ENCODE data around the gene PDHA1. TPM values are rescaled to one million over a fixed set of nuclear protein-coding genes. Genes with fewer than 3 reads are reported as not detected.

The PDHA1 gene
- total and polyA plus RNA-seq, 9 of the 15 experiments (the other 6 are each of a cell fraction or from before 2014, with no cell fraction given) = 352 to 882 (median 446) TPM

DNA sequence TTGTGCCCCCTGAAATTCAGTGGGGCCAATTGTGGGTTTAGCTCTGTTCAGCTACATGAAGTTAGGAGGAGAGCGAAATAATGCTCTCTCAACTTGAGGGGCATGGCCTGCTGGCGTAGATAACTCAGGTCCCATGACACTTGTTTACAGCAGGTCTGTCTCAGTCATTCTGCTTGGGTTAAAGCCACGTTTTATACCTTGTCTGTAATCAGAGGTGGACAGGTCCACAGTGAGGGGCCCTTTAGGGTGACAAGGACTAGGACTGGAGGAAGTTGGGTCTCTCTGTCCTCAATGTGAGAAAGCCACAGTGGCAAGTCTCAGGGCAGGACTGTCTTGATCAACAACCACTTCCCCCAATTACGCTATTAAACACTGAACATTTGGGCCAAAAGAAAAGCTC is 49.0 kb downstream of the PDHA1 start (continued):
- no peak for TF ChIP-seq RREB1 (CRISPR knock-in tag; IDR thresholded peaks at IDR 0.05)
- TF ChIP-seq ZNF592 (IDR thresholded peaks at IDR 0.05) = peak; percentile 65
- TF ChIP-seq FUS (optimal IDR thresholded peaks at IDR 0.05; ENCODE audit: low read depth, low read length) = no peak
- no peak for TF ChIP-seq IRF2 (CRISPR knock-in tag; IDR thresholded peaks at IDR 0.05)
- TF ChIP-seq NFIC (IDR thresholded peaks at IDR 0.05) = peak; percentile 83
- TF ChIP-seq ZNF316 (IDR thresholded peaks at IDR 0.05) = 0 out of 2 replicates have a peak, but pooled peaks have one; percentile 7
- no peak for TF ChIP-seq ZNF589 (CRISPR knock-in tag; IDR thresholded peaks at IDR 0.05; ENCODE audit: low read depth)
- peak; percentile 66 for TF ChIP-seq CBFA2T2 (conservative IDR thresholded peaks at IDR 0.05)
- no peak for TF ChIP-seq ZFPM2 (CRISPR knock-in tag; IDR thresholded peaks at IDR 0.05)
- TF ChIP-seq ZNF561 (CRISPR knock-in tag; conservative IDR thresholded peaks at IDR 0.05) = no peak
- no peak for TF ChIP-seq PTRF (tag; IDR thresholded peaks at IDR 0.05)
- TF ChIP-seq ZFP36 (IDR thresholded peaks at IDR 0.05; ENCODE audit: low read depth, low read length, partially characterized antibody) = no peak
- no peak for TF ChIP-seq WHSC1 (IDR thresholded peaks at IDR 0.05; ENCODE audit: low read length)
- no peak for TF ChIP-seq ZNF263 (CRISPR knock-in tag; IDR thresholded peaks at IDR 0.05; ENCODE audit: borderline replicate concordance)
- TF ChIP-seq SMARCA5 (IDR thresholded peaks at IDR 0.05) = no peak
- TF ChIP-seq, protein P1, sequence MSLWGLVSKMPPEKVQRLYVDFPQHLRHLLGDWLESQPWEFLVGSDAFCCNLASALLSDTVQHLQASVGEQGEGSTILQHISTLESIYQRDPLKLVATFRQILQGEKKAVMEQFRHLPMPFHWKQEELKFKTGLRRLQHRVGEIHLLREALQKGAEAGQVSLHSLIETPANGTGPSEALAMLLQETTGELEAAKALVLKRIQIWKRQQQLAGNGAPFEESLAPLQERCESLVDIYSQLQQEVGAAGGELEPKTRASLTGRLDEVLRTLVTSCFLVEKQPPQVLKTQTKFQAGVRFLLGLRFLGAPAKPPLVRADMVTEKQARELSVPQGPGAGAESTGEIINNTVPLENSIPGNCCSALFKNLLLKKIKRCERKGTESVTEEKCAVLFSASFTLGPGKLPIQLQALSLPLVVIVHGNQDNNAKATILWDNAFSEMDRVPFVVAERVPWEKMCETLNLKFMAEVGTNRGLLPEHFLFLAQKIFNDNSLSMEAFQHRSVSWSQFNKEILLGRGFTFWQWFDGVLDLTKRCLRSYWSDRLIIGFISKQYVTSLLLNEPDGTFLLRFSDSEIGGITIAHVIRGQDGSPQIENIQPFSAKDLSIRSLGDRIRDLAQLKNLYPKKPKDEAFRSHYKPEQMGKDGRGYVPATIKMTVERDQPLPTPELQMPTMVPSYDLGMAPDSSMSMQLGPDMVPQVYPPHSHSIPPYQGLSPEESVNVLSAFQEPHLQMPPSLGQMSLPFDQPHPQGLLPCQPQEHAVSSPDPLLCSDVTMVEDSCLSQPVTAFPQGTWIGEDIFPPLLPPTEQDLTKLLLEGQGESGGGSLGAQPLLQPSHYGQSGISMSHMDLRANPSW (CRISPR knock-in tag; IDR thresholded peaks at IDR 0.05) = no peak
- no peak for TF ChIP-seq ZNF696 (CRISPR knock-in tag; conservative IDR thresholded peaks at IDR 0.05)
- no peak for TF ChIP-seq ZNF766 (CRISPR knock-in tag; conservative IDR thresholded peaks at IDR 0.05)
- TF ChIP-seq EP300 (IDR thresholded peaks at IDR 0.05; ENCODE audit: low read length) = peak; percentile 67

Data from K562 (cell line).